ENCODE results near the gene DNAJC5.

The DNAJC5 gene, protein sequence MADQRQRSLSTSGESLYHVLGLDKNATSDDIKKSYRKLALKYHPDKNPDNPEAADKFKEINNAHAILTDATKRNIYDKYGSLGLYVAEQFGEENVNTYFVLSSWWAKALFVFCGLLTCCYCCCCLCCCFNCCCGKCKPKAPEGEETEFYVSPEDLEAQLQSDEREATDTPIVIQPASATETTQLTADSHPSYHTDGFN

DNA sequence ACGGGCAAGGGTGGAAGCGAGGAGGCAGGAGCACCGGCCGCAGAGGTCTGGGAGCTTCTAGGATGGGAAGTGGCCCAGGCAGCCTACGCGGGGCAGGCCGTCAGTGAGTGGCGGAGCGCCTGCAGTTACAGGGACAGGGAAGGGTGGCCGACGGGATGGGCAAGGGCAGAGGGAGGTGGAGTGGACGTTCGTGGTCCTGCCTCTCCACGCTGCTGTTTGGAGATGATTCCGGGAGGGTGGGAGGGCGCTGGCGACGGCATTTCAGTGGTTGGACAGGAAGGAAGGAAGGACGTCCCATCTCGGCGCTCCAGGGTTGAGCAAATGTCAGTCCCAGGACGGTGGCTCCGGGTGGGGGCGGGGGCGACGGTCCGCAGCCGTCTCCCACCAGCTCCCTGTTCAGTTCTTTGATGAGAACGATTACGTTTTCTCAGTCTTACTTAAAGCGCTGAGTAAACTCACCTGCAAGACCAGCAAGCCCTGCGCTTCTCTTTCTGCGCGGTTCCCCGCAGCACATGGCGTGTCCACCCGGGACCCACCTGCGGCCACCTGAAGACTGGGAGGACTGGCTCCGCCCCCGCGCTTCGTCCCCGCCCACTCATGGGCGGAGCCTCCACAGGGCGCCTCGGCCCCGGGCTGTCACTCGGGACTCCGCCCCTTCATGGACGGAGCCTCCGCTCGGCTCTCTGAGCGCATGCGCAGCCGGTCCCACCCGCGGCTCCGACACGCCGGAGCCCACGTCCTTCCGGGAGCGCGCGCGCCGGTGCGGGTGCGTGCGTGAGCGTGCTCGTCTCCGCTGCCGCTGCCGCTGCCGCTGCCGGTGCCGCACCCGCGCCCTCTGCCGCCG lies at the start of gene DNAJC5:
Gene DNAJC5 (plus strand): TSS at position 769 of the 844 bp plus-strand sequence. CDS start 33,220 bp downstream, outside the sequence.
- Histone ChIP-seq H3K79me2 (ENCODE audit: control insufficient read depth, low read length) (peaks cover 42% of the 10 kb centered on the region), H4K20me1 (ENCODE audit: control insufficient read depth, insufficient read depth, low read depth, low read length) (peaks cover 24% of the 10 kb centered on the region), H3K9me2 (replicated peaks; ENCODE audit: control insufficient read depth, low read length) (no peaks in the 10 kb centered on the region), H3K36me3 (ENCODE audit: control insufficient read depth, low read length) (peaks cover 35% of the 10 kb centered on the region), H3F3A (ENCODE audit: control insufficient read depth, insufficient read depth) (peaks cover 14% of the 10 kb centered on the region), H3K27ac (ENCODE audit: low read depth, low read length) (peak within 1 kb of the TSS; percentile 56), H3K4me1 (ENCODE audit: control insufficient read depth, low read length) (peaks cover 28% of the 10 kb centered on the region), H3K4me2 (ENCODE audit: low read length) (peak within 1 kb of the TSS; percentile 96), H3K4me3 (ENCODE audit: low read length) (peak within 1 kb of the TSS; percentile 79), H3K9me3 (ENCODE audit: control insufficient read depth, insufficient read depth, low read length) (no peaks in the 10 kb centered on the region), H3K27me3 (ENCODE audit: control insufficient read depth, low read length) (no peaks in the 10 kb centered on the region)
- TF ChIP-seq, protein P1, sequence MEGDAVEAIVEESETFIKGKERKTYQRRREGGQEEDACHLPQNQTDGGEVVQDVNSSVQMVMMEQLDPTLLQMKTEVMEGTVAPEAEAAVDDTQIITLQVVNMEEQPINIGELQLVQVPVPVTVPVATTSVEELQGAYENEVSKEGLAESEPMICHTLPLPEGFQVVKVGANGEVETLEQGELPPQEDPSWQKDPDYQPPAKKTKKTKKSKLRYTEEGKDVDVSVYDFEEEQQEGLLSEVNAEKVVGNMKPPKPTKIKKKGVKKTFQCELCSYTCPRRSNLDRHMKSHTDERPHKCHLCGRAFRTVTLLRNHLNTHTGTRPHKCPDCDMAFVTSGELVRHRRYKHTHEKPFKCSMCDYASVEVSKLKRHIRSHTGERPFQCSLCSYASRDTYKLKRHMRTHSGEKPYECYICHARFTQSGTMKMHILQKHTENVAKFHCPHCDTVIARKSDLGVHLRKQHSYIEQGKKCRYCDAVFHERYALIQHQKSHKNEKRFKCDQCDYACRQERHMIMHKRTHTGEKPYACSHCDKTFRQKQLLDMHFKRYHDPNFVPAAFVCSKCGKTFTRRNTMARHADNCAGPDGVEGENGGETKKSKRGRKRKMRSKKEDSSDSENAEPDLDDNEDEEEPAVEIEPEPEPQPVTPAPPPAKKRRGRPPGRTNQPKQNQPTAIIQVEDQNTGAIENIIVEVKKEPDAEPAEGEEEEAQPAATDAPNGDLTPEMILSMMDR (IDR thresholded peaks at IDR 0.05; ENCODE audit: low read depth, low read length, poor library complexity, severe bottlenecking): no peak
- no peak for TF ChIP-seq EZH2phosphoT487 (IDR thresholded peaks at IDR 0.05; ENCODE audit: borderline replicate concordance, low read length)

DNA sequence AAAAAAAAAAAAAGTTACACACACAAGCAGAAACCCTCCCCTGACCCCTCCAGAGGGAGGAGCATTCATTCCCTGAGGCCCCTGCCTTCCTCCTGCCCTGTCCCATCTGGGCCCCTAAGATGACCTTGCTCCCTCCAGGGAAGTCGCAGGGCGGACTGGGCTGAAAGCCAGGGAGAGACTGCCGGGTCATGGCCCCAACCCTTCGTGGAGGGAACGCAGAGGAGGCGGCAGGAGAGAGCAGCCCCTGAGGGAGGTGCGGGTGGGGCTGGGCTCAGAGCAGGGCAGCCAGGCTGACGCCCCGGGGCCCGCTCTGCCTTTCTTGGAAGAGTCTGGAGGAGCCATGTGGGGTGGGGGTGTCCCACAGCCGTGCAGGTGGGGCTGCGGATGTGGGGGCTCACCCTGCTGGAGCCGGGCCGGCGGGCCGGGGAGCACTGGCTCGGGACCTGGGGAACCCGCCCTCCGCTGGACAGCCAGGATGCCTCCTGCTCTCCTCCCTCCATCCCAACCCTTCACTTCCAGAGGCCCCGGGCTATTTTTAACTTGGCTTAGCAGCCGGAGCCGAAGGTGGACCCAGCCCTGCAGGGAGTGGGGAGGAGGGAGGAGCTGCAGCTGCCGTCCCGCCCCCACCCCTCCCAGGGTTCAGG lies 48.7 kb upstream of the DNAJC5 start:
- H3K79me2 ChIP-seq (ENCODE audit: control insufficient read depth, low read length): no peaks in the 10 kb centered on the region
- H3K4me3 ChIP-seq (ENCODE audit: low read length): no peak overlapping the region
- H3K4me2 ChIP-seq (ENCODE audit: low read length): no peak overlapping the region
- no peaks in the 10 kb centered on the region for H3K9me3 ChIP-seq (ENCODE audit: control insufficient read depth, insufficient read depth, low read length)
- H3K9me2 ChIP-seq (replicated peaks; ENCODE audit: control insufficient read depth, low read length): no peaks in the 10 kb centered on the region
- TF ChIP-seq, protein P1 (IDR thresholded peaks at IDR 0.05; ENCODE audit: low read depth, low read length, poor library complexity, severe bottlenecking): no peak
- TF ChIP-seq EZH2phosphoT487 (IDR thresholded peaks at IDR 0.05; ENCODE audit: borderline replicate concordance, low read length): no peak
- no peaks in the 10 kb centered on the region for H3K36me3 ChIP-seq (ENCODE audit: control insufficient read depth, low read length)
- no peaks in the 10 kb centered on the region for H3K4me1 ChIP-seq (ENCODE audit: control insufficient read depth, low read length)
- H3K27me3 ChIP-seq (ENCODE audit: control insufficient read depth, low read length): peaks cover 52% of the 10 kb centered on the region
- no peaks in the 10 kb centered on the region for H3F3A ChIP-seq (ENCODE audit: control insufficient read depth, insufficient read depth)
- H4K20me1 ChIP-seq (ENCODE audit: control insufficient read depth, insufficient read depth, low read depth, low read length): no peaks in the 10 kb centered on the region
- no peak overlapping the region for H3K27ac ChIP-seq (ENCODE audit: low read depth, low read length)

DNA sequence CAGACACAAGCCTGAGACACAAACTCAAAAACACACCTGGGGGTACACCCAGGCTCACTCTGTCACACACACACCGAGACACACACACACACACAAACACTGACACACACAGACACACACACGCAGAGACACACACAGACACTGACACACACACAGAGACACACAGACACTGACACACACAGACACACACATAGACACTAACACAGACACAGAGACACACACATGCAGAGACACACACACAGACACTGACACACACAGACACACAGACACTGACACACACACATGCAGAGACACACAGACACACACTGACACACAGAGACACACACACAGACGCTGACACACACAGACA lies 48.1 kb upstream of the DNAJC5 start:
- Histone ChIP-seq H4K20me1 (ENCODE audit: control insufficient read depth, insufficient read depth, low read depth, low read length) (no peaks in the 10 kb centered on the region), H3K36me3 (ENCODE audit: control insufficient read depth, low read length) (no peaks in the 10 kb centered on the region), H3K4me1 (ENCODE audit: control insufficient read depth, low read length) (no peaks in the 10 kb centered on the region), H3K4me2 (ENCODE audit: low read length) (no peak overlapping the region), H3K9me2 (replicated peaks; ENCODE audit: control insufficient read depth, low read length) (no peaks in the 10 kb centered on the region), H3K27me3 (ENCODE audit: control insufficient read depth, low read length) (peaks cover 53% of the 10 kb centered on the region), H3F3A (ENCODE audit: control insufficient read depth, insufficient read depth) (no peaks in the 10 kb centered on the region), H3K9me3 (ENCODE audit: control insufficient read depth, insufficient read depth, low read length) (no peaks in the 10 kb centered on the region), H3K79me2 (ENCODE audit: control insufficient read depth, low read length) (no peaks in the 10 kb centered on the region), H3K27ac (ENCODE audit: low read depth, low read length) (no peak overlapping the region), H3K4me3 (ENCODE audit: low read length) (no peak overlapping the region)
- TF ChIP-seq EZH2phosphoT487 (IDR thresholded peaks at IDR 0.05; ENCODE audit: borderline replicate concordance, low read length): no peak
- TF ChIP-seq, protein P1 (IDR thresholded peaks at IDR 0.05; ENCODE audit: low read depth, low read length, poor library complexity, severe bottlenecking): no peak

Measured in DOHH2 (cell line).